Measurements from ENCODE around the gene SCGB1C1. TPM values are rescaled to one million over a fixed set of nuclear protein-coding genes. Genes with fewer than 3 reads are reported as not detected.
"Not testable (repeated sequence)": the region's sequence is repeated elsewhere in the genome, so short reads cannot be mapped to it uniquely, and the experiment has no call there.

SCGB1C1 gene
- total RNA-seq, 4 donors from 2014 or later, result not detected

DNA sequence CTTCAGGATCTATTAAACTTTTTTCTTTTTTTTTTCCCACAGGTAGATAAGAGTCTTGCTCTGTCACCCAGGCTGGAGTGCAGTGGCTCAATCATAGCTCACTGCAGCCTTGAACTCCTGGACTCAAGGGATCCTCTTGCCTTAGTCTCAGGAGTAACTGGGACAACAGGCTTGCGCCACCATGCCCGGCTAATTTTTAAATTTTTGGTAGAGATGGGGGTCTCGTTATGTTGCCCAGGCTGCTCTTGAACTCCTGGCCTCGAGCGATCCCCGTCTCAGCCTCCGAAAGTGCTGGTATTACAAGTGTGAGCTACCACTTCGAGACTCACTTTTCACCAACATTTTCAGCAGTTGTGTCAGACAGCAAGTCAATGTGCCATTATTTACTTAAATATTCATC is 42.3 kb downstream of the SCGB1C1 start:
- peaks cover 0 to 30% (median 0%) of the 10 kb centered on the region in 3 donors for H3K36me3 ChIP-seq
- TF ChIP-seq, protein P1, sequence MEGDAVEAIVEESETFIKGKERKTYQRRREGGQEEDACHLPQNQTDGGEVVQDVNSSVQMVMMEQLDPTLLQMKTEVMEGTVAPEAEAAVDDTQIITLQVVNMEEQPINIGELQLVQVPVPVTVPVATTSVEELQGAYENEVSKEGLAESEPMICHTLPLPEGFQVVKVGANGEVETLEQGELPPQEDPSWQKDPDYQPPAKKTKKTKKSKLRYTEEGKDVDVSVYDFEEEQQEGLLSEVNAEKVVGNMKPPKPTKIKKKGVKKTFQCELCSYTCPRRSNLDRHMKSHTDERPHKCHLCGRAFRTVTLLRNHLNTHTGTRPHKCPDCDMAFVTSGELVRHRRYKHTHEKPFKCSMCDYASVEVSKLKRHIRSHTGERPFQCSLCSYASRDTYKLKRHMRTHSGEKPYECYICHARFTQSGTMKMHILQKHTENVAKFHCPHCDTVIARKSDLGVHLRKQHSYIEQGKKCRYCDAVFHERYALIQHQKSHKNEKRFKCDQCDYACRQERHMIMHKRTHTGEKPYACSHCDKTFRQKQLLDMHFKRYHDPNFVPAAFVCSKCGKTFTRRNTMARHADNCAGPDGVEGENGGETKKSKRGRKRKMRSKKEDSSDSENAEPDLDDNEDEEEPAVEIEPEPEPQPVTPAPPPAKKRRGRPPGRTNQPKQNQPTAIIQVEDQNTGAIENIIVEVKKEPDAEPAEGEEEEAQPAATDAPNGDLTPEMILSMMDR (IDR thresholded peaks at IDR 0.05), result no peak
- TF ChIP-seq EP300 (IDR thresholded peaks at IDR 0.05), result no peak
- TF ChIP-seq POLR2A (IDR thresholded peaks at IDR 0.05), result no peak
- WGBS, 2 donors, result 82 to 86% methylated on average over 8 of the region's 8 CpGs
- peak overlapping the region in 2 of 4 donors; percentile 91 to 95 for H3K27ac ChIP-seq
- H3K9me3 ChIP-seq, result no peaks in the 10 kb centered on the region
- peak overlapping the region; percentile 80 to 93 (median 83) for H3K4me3 ChIP-seq
- peaks cover 0 to 42% (median 16%) of the 10 kb centered on the region in 4 donors for H3K4me1 ChIP-seq
- no peak for DNase-seq (ENCODE audit: low spot score in 2 of 2)
- H3K27me3 ChIP-seq, result no peaks in the 10 kb centered on the region

DNA sequence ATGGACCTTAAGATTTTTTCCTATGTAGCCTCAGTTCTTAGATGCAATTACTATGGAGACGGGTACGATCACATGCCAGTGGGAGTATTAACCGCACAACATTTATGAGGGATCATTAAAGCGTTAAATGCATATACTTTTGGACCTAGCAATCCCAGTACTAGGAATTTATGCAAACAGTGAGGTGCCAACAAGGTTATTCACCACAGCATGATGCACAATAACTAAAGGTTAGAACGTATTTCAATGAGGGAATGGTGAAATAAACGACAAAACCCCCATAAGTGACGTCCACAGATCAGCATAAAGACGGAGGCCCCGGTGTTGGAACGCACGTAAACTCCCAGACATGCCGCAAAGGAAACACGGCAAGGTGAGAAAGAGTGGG is 42.7 kb downstream of the SCGB1C1 start:
- H3K4me3 ChIP-seq, result peak overlapping the region; percentile 80 to 93 (median 83)
- WGBS, 2 donors, result 2 to 3% methylated on average over 13 of the region's 13 CpGs
- H3K27ac ChIP-seq, result peak overlapping the region; percentile 72 to 96 (median 93)
- H3K9me3 ChIP-seq, result no peaks in the 10 kb centered on the region
- no peak for DNase-seq (ENCODE audit: low spot score in 2 of 2)
- H3K36me3 ChIP-seq, result peaks cover 0 to 30% (median 0%) of the 10 kb centered on the region in 3 donors
- no peaks in the 10 kb centered on the region for H3K27me3 ChIP-seq
- TF ChIP-seq, protein P1 (IDR thresholded peaks at IDR 0.05), result no peak
- TF ChIP-seq EP300 (IDR thresholded peaks at IDR 0.05) (no peak), POLR2A (IDR thresholded peaks at IDR 0.05) (no peak)
- peaks cover 0 to 42% (median 16%) of the 10 kb centered on the region in 4 donors for H3K4me1 ChIP-seq

DNA sequence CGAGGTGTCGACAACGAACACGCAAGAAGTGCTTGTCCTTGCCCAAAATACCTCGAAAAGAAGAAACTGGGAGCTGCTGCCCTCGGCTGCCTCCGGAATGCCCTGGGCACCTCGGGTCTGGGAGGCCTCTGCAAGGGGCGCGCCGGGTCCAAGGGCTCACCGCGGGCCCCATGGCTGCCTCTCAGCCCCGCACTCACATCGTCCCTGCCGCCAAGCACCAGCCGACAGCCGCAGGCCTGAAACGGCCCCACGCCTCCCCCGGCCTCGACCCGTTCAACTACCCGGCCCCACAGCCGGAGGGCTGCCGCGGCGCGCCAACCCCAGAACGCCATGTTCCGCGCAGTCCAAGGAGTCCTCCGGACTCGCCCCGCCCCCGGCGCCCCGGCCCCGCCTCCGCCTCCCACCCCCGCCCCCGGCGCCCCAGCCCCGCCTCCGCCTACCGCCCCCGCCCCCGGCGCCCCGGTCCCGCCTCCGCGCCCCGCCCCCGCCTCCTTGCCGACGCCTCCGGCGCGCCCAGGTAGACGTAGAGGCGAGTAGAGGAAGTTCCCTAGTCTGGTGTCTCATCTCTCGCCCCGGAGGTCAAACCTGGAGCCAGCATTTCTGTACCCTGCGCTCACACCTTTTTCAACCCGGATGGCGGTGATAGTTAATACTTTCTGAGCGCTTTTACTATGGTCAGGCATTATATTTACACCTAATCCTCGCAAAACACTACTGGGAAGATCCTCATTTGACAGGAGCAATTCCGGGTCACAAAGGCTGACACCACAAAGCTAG is 43.3 kb downstream of the SCGB1C1 start, which contains the start of gene SIRT3:
SIRT3 (minus strand) TSS at position 346 of the 777 bp plus-strand sequence; CDS start at position 332, 14 bp downstream.
- Histone ChIP-seq H3K4me3 (peak within 1 kb of the TSS; percentile 80 to 96 (median 89)), H3K9me3 (no peaks in the 10 kb centered on the region), H3K4me1 (peaks cover 0 to 42% (median 16%) of the 10 kb centered on the region in 4 donors), H3K36me3 (peaks cover 0 to 35% (median 0%) of the 10 kb centered on the region in 3 donors), H3K27me3 (no peaks in the 10 kb centered on the region), H3K27ac (peak within 1 kb of the TSS; percentile 72 to 96 (median 93))
- TF ChIP-seq, protein P1 (IDR thresholded peaks at IDR 0.05), result peak in 3 of 5 experiments; percentile 17 to 59 (median 44)
- TF ChIP-seq EP300 (IDR thresholded peaks at IDR 0.05) (no peak), POLR2A (IDR thresholded peaks at IDR 0.05) (no peak)
- 0 to 1% methylated on average over 20 to 35 of the region's 70 CpGs for WGBS, 2 donors
- peak; percentile 64 to 68 for DNase-seq (ENCODE audit: low spot score in 2 of 2)

DNA sequence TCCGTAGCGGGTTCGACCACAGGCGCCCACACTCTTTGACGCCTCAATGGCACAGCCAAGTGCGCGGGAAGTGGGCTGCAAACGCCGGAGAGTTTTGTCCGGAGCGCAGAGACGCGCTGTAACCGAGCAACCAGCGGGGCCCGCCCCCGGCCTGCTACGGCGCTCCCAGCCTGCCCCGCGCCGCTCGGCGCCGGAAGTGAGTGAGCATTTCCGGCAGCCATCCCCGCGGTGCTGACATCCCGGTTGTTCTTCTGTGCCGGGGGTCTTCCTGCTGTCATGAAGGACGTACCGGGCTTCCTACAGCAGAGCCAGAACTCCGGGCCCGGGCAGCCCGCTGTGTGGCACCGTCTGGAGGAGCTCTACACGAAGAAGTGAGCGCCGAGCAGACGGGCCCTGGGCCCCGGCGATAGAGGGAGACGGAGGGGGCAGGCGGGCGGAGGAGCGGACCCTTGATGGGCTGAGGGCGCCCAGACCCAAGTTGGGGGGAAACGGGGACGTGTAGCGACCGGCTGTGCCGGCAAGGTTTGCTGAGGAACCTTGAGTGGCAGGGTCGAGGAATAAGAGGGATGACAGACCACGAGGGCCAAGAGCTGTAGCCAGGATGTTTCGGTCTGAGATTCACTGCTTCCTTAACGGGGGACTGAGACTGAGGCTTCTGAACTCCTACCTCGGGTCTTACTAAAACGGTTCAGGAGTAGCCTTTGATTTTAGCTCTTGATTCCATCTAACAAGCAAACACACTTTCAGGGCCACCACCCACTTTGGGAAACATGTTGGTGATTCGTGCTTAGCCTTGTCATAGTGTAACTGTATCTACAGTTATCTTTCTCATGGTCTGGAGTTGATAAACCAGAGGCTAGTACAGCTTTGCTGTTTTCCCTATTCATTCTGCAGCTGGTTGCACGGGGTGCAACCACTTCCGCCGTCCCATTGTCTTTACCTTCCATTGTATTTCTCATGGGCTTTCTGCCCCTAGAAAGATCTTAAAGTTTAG is 44.2 kb downstream of the SCGB1C1 start, which contains the start of gene PSMD13:
PSMD13 (plus strand) TSS at position 203 of the 994 bp plus-strand sequence; CDS start at position 277, 74 bp downstream.
- H3K9me3 ChIP-seq, result no peaks in the 10 kb centered on the region
- 2 to 4% methylated on average over 40 to 45 of the region's 62 CpGs for WGBS, 2 donors
- peak within 1 kb of the TSS; percentile 80 to 96 (median 89) for H3K4me3 ChIP-seq
- no peaks in the 10 kb centered on the region for H3K27me3 ChIP-seq
- H3K4me1 ChIP-seq, result peaks cover 0 to 42% (median 16%) of the 10 kb centered on the region in 4 donors
- H3K36me3 ChIP-seq, result peaks cover 0 to 36% (median 0%) of the 10 kb centered on the region in 3 donors
- TF ChIP-seq POLR2A (IDR thresholded peaks at IDR 0.05) (peak in 1 of 2 donors; percentile 55), EP300 (IDR thresholded peaks at IDR 0.05) (peak; percentile 74 to 82)
- TF ChIP-seq, protein P1 (IDR thresholded peaks at IDR 0.05), result peak in 1 of 5 experiments; percentile 26
- peak within 1 kb of the TSS; percentile 72 to 96 (median 93) for H3K27ac ChIP-seq
- DNase-seq (ENCODE audit: low spot score in 2 of 2), result peak; percentile 68 to 70

DNA sequence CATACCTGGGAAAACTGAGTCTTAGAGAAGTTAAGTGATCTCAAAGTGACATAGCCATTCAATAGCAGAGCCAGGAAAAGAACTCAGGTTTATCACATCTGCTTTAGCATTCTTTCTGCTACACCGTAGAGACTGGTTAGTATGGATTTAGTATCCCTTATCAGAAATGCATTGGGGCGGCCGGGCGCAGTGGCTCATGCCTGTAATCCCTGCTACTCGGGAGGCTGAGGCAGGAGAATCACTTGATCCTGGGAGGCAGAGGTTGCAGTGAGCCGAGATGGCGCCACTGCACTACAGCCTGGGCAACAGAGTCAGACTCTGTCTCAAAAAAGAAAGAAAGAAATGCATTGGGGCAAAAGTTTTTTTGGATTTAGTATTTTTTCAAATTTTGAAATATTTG is 45.5 kb downstream of the SCGB1C1 start:
- not testable (repeated sequence) for DNase-seq (ENCODE audit: low spot score in 2 of 2); H3K4me3 ChIP-seq; H3K27ac ChIP-seq; H3K27me3 ChIP-seq; H3K9me3 ChIP-seq
- 80 to 86% methylated on average over 7 of the region's 7 CpGs for WGBS, 2 donors
- Histone ChIP-seq H3K36me3 (peaks cover 0 to 40% (median 3%) of the 10 kb centered on the region in 3 donors), H3K4me1 (peaks cover 0 to 42% (median 16%) of the 10 kb centered on the region in 4 donors)

Data from tibial nerve (tissue), 4 donors.